GM18520 (cell line): ENCODE data around the gene ZNF536.

Experiments used
- ATAC-seq: cut with Tn5 transposase; IDR thresholded peaks from one replicate; pipeline ENCODE4 v1.9.1; 2021; ENCODE audit not compliant: unreplicated experiment

ZNF536 gene

DNA sequence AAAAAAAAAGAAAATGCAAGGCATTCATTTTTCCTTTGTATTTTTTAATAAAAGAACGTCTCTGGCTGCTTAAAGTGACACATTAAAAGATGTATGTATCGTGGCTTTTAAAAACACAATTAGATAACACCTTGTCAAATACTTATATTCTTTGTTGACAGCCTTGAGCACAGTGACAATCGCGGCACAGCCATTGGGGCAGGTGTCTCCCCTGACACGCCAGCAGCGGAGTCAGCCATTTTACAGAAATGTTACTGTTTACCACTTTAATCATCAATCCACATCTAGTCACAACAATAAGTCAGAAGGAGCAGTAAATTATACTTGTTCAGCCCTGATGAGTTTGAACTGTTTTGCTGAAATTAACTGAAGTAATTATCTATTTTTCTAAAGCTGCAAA, 224.1 kb downstream of the ZNF536 start:
- no peak for ATAC-seq

DNA sequence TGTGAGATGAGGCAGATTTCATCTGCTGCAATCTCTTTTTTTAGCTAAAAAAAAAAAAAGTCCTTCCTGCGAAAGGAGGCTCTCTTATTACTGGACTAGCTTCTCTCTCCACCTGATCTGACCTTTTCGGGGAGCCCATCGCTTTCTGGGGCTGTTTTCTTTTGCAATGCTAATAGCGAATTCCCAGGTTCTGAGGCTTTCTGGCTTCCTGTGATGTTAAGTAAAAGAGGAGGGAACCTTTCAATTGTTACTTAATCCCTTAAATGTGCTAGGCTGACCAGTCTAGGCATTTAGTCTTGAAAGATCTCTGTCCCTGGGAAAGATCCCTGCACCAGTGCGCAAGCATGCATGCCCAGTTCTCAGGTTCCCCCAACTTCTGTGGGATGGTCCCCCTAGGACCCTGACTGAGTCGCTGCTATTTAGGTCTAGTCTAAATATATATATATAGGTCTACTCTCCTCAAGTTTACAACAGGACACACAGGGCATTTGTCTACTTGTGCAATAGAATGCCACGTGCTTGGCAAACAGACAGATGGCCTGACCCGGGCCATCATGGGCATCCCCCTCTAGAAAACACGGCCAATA, 224.7 kb downstream of the ZNF536 start:
- ATAC-seq: no peak

DNA sequence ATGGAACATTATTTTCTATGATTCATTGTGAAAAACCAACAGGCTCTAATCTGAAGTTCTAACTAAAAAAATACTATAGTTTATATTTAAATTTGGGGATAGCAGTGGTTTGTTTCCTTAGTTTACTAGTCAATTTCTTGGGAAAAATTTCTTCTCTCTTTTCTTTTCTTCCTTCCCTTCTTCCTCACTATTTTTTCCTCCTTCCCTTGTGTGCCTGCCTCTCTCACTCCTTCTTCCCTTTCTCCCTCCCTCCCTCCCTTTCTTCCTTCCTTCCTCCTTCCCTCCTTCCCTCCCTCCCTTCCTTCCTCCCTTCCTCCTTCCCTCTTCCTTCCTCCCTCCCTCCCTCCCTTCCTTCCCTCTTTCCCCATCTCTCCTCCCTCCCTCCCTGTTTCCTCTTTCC, 226.5 kb downstream of the ZNF536 start:
- no peak for ATAC-seq

DNA sequence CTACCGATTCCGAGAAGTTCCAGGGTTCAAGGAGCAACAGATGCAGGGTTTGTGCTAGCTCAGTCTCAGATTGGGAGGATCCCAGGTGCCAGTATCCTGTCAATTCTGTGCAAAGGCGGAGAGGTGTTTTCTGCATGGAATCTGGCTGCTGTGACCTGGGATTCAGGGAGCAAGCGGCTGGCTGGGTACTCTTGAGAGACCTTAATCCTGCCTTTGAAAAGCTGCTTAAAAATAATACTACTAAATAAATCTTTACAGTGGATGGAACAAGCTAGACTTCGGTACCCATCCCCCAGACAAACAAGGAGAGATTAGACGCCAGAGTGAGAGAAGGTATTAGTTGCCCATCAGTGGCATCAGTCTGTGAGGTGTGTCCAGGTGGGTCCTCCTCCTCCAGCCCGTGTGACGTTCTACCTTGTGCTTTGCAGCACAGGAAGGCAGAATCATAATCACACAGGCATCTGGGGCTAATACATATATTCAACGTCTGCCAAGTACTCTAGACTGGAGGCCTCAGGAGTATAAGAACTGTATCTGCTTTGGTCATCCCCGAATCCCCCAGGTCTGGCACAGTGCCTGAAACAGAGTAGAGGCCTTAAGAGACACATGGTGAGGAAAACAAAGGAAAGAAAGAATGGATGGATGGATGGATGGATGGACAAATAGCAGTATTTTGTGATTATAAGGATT, 230.6 kb downstream of the ZNF536 start:
- no peak for ATAC-seq

DNA sequence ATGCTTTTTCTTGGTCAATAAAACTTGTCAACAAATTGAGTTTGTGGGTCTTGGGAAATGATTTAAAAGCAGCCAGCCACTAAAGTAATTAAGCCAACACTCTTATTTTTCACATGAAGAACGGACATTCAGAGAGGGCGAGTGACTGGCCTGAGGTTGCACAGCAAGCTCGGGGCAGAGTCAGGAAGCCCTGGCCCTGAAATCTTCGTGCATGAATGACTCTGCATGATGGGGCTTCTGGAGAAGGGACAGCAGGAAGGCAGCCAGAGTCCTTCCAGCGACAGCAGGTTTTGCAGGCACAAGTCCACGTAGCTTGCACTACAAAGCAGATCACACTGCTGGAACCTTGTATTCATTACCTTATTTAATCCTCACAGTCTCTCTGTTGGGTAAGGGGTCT, 232.5 kb downstream of the ZNF536 start:
- no peak for ATAC-seq

DNA sequence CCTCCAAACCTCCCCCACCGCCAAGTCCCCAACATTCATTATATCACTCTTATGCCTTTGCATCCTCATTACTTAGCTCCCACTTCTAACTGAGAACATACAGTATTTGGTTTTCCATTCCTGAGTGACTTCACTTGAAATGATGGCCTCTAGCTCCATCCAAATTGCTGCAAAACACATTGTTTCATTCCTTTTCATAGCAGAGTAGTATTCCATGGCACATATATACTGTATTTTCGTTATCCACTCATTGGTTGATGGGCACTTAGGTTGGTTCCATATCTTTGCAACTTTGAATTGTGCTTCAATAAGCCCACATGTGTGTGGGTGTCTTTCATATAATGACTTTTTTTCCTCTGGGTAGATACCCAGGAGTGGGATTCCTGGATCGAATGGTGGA, 233.1 kb downstream of the ZNF536 start:
- no peak for ATAC-seq

DNA sequence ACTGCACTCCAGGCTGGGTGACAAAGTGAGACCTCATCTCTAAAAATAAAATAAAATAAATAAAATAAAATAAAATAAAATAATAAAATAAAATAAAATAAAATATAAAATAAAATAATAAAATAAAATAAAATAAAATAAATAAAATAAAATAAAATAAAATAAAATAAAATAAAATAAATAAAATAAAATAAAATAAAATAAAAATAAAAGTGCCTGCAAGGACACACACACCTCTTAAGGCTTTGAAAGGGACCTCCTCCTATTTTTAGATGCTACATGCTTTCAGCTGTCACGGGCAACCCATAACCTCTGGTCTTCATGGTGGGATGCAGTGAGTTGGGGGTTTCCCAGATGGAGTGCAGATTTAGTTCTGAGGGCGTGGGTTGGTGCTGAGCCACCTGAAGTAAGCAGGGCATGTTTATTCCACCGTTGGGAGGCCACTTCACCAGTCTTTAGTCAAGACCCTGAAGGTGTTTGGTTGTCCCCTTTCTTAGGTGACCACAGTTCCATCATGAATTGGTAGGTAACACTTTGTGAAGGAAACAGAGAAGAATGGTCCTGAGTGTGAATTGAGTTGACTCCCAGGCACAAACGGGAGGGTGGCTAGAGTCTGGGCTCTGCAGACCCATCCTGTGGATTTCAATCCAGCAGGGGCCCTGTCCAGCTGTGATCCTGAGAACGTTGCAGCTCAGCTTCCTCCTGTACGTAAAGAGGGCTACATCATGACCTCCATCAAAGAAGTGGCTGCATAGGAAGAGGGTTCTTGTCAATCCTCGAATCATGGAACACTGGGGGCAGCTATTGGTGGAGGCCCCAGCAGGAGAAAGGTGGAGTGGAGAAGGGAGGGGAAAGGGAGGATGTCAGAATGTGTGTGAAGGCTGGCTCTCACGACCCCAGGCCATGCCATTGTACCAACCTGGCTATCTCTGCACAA, 234.2 kb downstream of the ZNF536 start:
- no peak for ATAC-seq
